HG02623 (cell line): Measurements from ENCODE around the gene ATAD3B.
"Not testable (repeated sequence)": the region's sequence is repeated elsewhere in the genome, so short reads cannot be mapped to it uniquely, and the experiment has no call there.

Source experiments
- ATAC-seq: cut with Tn5 transposase; IDR thresholded peaks from one replicate; pipeline ENCODE4 v1.9.1; 2021; ENCODE audit warnings: moderate library complexity; ENCODE audit not compliant: unreplicated experiment

The ATAD3B gene

DNA sequence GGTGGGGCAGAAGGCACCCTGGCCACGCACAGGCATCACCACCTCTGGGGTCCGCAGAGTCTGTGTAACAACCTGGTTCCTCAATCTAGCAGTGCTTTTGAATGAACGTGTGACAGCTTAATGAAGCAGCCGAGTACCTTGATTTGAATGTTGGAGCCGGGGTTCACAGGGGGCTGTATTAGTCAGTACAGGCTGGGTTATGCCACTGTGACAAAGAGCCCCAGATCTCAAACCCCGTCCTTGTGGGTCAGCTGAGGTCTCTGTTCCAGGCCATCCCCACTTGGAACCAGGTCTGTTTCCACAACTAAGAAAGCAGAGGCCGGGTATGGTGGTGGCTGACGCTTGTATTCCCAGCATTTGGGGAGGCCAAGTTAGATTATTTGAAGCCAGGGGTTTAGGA lies 58.4 kb downstream of the ATAD3B start:
- no peak for ATAC-seq

DNA sequence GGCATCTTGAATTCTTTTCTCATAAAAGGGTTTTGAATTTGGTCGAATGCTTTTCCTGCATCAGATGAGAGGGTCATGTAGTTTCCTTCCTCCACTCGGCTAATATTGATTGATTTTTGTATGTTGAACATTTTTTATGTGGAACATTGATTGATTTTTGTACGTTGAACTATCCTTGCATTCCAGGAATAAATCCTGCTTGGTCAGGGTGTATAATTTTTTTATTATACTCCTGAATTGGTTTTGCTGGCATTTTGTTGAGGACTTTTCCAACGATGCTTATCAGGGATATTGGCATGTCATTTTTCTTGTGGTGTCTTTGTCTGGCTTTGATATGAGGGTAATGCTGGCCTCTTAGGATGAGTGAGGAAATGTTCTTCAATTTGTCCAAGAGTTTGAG lies 60.4 kb downstream of the ATAD3B start:
- no peak for ATAC-seq

DNA sequence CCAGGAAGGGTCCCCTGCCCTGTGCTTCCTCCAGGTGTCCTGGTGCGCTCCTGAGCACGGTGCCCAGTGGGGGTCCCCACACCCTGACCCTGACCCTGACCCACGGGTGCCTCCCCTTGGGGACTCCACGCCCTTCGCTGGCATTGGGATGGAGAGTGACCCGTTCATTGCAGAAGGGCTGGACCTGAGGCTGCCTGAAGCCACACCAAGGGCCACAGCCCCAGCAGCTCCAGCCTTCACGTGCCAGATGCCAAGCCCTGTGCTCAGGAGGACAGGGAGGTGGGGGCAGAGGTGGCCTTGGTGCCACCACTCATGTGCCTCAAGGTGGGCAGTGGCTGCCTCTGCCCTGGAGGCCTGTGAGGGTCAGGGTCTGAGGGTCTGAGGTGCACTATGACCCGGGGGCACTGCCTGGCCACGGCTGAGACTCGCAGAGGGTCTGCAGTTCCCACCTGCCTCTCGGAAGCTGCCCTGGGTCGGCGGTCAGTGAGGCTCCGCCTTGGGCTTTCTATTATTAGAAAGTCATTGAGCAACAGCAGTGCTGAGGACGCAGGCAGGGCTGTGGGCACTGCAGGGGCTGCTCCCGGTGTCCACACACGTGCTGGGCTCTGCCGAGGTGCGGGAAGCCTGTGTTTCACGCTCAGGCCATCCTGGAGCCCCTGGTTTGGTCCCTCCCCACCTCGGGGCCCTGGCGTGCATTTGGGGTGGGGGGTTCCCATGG lies 61.8 kb downstream of the ATAD3B start:
- ATAC-seq: not testable (repeated sequence)

DNA sequence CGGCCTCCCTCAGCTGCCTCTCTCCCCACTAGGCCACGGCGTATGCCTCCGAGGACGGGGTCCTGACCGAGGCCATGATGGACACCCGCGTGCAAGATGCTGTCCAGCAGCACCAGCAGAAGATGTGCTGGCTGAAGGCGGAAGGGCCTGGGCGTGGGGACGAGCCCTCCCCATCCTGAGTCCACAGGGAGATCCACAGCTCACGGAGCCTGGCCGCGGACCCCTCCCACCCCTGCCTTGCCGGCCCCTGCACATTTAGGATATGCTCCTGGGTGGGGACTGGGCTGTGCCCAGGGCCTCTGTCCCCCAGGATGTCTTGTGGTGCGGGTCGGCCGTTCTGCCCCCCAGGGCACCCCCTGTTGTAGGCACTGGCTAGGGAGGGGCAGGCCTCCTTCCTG lies 62.3 kb downstream of the ATAD3B start:
- ATAC-seq: not testable (repeated sequence)

DNA sequence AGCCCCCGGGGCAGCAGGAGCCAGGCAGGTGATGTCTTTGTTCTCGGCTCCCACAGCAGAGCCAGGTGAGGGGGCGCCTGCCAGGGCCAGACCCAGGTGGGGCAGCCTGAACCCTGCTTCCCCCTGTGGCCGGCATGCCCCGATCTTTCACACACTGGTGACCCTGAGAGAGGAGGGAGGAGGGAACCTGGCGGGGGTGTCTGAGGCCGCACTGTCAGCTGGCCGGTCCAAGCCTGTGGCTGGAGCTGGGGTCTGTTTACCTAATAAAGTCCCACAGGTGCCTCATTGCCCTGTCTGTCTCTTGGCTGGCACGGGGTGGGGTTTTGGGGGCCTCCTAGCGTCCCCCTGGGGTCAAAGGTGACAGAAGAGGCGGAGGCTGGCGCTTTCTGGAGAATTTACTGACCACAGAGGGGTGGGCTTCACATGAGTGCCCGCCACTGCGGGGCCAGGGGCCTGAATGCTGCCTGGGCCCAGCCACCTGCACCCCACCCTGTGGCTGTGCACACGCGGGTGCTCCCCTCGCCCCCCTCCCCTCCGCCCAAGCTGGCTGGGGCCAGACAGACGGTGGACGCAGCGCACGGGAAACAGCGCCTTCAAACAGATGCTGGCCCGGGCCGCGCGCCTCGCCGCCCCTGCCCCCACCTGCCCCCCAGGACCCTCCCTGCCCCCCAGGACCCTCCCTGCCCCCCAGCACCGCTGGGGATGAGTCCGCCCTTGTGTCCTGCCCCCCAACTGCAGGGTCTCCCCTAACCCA lies 63.0 kb downstream of the ATAD3B start:
- no peak for ATAC-seq

DNA sequence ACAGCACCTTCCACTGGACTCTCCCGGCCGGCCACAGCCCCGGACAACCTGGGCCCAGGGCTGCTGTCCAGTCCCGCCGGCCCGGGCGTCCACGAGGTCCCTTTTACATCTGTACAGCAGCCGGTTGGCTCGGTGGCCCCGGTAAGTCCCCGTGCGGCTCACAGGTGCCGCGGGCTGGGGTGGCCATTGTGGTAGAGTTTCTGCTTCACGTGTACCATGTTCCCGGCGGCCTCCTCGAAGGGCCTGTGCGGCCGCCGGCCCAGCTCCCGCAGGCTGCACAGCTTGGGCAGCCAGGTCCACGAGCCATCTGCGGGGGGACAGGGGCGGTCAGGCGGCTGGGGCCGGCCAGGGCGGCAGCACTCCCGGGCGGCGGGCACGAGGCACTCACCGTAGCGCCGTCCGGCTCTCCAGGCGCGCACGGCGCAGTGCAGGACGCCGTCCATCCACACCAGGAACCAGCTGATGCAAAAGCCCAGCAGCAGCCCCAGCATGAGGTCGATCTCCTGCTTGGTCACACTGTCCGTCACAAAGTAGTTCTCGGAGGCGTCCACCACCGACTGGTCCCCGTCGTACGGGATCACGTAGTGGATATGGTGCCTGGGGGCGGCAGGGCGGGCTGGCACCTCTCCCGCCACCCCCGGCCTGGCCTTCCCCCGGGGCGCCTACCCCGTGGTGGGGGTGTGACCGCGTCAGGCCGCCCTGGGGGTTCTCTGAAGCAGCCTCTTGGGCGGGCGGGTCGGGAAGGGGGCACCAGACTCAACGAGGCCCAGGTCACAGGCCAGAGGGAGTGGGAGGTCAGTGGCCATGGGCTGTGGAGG lies 63.8 kb downstream of the ATAD3B start:
- no peak for ATAC-seq

DNA sequence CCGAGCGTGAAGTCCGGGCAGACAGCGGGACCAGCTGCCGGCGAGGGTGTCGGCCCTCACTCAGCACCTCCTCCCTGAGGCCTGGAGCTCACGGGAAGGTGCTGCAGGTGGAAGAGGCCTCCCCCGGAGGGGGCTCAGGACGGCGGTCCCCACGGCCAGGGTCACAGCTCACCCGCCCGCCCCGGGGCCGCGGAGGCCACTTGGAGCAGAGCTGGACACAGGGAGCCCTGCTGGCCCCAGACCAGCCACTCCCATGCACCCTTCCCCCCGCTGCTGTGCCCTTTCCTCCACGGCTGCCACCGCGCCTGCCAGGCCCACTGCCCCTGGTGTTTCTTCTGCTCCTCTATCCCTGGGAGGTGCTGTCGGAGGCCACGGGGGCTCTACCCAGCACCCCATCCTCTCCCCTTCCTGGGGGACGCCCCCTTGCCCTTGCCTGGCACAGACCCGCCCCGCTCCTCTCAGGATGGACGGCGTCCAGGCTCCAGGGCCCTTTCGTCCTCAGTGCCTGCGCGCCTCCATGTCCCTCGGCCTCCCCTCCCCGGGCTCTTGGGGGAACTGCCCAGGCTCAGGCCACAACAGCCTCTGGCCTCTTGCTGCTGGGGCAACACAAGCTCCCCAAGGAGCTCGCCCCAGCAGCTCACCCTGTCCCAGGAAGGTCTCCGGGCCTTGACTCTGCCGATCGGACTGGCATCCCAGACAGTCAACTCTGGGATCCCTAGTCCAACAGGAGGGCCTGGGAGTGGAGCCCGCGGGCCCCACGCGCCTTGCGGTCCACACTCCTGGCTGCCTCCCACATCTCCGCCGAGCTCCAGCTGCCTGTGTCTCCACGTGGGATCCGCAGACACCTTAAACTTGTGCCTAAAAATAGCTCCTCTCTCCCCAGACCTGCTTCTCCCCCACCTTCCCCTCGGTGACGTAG lies 64.7 kb downstream of the ATAD3B start:
- ATAC-seq: no peak

DNA sequence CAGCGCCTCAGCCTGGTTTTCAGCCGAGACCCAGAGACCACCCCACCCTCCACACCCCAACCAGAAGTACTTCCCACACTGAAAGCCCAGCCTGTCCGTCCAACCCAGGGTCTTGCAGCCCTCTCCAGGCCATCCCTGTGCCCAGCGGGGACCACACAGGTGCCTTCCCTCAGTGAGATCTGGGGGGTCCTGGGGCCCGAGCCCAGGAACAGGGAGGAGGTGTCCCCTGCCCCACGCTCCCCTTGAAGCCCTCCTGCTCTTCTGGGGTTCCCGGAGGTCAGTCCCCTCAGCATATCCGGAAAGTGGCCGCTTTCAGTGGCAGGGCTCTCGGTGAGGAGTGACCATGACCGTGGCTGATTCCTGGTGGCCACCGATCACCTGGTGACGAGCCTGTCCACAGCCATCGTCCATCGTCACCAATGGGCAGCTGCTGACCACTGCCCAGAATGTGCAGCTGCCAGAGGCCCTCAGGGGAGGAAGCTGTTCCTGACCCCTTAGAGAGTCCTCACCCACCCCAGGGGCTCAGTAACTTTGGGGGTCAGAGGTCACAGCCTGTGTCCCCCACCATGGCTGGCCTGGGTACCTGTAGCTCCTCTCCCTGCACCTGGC lies 65.5 kb downstream of the ATAD3B start:
- no peak for ATAC-seq

DNA sequence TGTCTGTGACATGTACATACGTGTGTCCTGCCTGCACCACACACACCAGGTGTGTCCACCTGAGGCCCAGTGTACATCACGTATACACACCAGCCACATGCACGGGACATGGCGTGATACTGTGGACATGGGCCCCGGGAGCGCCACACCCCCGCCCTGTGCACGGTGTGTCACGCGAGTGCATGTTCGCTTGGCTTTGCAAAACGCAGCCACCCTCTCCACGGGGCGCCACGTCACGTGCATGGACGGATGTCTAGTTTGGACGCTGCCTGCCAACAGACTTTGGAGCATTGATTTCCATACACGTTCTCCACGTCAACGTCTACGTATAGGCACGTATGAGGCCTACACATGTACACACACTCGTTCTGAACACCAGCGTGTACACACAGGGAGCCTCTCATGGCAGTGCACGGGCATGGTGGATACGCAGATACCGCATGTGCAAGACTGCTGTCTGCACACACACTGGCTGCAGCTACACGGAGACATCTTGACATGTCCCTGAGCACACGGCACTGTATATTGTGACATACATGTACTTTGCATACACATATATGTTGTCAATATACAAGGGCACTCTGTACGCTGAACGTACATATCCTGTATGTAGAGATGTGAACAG lies 66.2 kb downstream of the ATAD3B start:
- ATAC-seq: no peak

DNA sequence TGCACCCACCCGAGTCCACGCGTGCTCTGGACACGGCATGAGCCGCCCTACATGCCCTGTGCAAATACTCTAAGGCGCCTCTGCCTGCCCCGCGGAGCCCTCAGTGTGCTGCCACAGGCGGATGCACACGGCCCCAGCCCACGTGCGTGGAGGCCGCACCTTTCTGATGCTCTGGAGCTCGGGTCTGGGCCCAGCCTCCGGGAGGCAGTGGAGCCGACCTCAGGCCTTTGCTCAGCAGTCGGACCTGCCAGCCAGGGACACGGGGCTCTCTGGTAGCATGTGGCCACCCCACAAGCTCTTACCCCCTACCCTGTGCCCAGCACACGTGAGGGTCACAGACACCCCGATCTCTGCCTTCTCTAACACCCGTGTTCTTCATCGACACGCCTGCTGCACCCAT lies 66.8 kb downstream of the ATAD3B start:
- no peak for ATAC-seq

DNA sequence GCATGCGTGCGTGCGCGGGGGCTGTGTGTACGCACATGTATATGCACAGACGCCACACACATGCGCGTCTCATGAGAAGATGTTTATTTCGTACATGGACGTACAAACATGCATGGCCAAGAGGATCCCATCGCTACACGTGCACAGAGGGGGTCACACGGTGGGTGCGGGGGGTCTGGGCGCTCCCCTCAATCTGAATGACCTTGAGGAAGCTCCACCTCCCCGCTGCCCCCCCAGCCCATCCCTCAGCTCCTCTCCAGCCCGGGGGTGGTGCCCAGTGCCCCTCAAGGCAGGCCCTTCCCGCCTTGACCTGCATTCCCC lies 67.4 kb downstream of the ATAD3B start:
- ATAC-seq: no peak

DNA sequence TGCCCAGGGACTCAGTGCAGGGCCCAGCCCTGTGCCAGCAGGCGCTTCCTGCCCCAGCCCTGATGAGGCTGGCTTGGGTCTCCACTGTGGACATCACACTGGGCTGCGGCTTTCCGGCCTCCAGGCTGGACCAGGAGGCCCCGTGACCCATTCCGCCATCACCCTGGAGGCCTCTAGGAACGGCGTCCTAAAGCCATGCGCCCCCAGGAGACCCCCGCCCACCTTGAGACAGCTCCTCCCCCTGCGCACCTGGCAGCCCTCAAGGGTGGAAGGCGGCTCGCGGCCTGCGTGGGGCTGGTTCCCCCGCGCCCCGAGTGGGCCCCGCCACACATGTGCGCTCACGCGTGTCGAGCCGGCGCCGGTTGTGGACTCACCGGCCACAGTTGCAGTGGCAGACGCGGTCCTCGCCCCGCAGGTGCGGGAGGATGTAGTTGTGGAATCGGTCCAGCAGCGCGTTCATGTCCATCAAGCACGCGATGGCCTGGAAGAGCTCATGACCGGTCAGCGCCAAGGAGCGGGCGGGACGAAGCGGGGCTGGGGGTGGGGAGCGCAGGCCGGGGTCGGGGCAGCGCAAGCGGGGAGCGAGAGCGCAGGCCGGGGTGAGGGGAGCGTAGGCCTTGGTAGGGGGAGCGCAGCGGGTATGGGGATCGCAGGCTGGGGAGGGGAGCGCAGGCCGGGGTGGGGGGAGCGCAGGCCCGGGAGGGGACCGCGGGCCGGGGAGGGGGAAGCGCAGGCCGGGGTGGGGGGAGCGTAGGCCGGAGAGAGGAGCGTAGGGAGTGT lies 67.9 kb downstream of the ATAD3B start:
- ATAC-seq: no peak

DNA sequence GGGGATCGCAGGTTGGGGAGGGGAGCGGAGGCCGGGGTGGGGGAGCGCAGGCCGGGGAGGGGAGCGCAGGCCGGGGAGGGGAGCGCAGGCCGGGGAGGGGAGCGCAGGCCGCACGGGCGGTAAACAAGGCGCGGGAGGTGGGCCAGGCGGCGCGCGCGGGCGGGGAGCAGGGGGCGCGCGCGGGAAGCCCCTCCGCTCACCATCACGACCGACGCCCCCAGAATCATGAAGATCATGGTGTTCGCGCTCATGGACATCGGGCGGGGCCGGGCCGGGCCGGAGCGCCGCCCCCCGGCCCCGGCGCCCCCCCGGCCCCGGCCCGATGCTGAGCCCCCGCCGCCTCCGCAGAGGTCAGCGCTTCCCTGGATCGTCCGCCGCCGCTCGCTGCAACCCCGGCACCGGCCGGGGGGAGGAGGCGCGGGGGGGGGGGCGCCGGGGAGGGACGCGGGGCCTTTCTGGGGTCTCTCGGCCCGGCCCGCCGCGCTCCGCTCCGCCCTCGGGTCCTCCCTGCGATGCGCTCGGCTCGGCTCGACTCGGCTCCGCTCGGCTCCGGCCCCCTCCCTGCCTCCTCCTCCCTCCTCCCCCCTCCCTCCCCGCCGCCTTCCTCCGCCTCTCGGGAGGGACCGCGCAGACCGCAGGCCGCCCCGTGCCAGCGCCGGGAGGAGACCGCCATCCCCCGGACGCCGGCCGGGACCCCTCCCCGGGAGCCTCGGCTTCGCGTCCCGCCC lies 68.7 kb downstream of the ATAD3B start, which contains the start of gene TMEM240:
TMEM240 (minus strand) TSS at position 535 of the 728 bp plus-strand sequence; CDS start at position 257, 278 bp downstream.
- no peak for ATAC-seq

DNA sequence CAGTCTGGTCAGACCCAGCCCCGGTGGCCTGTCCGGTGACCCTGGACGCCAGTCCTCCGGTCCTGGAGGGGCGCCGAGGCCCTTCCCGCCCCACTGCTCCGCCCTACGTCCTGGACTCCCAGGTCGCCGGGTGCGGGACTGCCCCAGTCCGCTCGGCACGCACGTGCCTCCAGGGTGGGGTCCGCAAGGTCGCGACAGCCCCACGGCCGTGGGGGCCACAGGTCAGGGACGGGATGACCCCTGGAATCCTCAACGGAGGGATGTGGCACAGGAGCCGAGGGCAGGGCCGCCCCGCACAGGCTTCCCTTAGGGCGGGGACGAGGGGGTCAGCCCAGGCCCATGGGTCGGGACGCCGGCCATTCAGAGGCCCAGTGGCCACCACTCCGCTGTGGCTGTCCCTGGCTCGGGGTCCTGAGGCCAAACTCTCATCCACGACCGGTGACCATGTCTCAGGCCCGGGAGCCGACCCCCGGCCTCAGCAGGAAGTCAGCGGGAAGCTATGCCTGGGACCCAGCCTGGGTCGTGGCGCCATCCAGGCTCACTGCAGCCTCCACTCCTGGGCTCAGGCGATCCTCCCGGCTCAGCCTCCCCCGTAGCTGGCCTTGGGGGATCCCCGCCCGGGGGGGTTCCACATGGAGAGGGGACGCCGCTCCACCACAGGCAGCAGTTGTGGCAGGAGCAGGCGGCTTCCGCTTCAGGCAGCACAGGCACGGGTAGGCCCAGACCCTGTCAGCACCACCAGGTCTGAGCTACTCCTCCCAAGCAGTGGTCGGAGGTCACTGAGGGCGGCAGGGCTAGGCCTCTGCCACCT lies 69.5 kb downstream of the ATAD3B start:
- ATAC-seq: no peak

DNA sequence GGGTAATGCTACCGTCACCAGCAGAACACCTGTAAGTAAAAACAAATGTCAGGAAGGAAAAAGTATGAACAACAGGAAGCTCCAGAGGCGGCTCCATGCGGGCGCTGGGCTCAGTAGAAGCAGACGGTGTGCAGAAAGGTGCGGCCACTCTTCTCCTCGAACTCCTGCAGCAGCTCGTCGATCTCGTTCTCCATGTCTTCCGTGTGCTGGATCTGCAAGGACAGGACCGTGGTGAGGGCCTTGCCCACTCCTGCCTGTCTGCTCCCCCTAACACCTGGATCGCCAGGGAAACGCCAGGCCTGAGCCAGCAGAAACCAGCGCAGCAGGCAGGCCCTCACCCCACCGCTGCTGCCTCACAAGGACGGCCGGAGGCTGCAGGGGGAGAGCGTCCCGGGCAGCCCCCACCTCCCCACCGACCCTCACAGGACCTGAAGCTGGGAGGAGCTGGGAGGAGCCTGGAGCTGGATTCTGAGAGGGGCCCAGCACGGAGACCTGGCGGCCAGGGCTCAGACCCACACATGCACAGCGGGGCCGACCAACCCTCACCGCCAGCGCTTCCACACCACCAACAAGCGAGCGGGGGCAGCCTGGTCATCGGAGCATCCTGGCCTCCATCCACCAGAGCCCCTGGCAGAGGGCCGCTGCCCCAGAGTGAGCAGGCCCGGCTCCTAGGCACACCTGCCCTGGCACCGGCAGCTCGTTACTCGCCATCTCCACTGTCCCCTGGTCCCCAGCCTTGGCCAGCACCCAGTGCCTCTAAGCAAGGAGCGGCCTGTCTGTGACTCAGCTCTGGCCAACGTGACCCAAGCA lies 70.6 kb downstream of the ATAD3B start:
- ATAC-seq: no peak

DNA sequence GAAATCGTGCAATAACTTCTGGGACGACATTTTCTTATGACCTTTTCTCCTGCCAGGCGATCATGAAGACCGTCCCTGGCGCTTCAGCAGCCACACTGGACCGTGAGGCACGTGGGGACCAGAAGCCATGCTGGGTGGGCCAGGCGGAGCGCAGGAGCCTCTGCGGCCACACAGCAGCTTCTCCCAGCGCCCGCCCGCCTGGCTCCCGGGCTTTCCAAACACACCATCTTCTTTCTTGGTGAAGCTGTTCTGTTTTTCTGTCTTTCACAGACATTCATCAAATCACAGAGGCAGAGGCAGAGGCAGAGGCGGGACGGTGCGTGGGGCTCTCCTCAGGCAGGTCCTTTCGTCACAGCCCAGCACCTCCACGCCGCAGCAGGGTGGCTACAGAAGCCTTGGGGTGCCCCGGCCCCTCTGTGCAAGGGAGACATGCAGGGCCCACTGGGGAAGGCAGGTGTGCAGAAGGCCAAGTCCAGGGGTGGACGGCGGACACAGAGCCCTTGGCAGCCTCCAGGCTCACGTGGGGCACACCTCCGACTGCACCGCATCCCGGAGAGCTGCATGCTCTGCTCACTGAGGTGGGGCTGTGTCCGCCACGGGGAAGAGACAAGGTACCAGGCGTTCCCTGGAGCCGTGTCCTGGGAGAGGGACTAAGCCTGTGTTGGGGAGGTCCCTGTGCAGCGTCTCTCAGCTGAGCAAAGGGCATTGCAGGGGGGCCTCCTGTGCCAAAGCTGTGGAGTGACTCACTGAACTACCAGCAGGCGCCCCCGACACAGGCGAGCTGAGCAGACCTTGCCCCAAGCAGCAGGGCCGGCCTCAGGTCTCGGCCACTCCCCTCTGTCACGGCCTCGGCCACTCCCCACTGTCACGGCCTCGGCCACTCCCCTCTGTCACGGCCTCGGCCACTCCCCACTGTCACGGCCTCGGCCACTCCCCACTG lies 71.5 kb downstream of the ATAD3B start:
- ATAC-seq: no peak
